GM13976 (cell line): ENCODE data around the gene RRAS2.

ENCODE experiments used
- DNase-seq: peaks from one replicate; pipeline ENCODE4 v3.0.0; 2012; ENCODE audit warnings: low spot score
- CTCF ChIP-seq: IDR thresholded peaks from 2 replicates; pipeline ENCODE4 v1.5.1; 2012; ENCODE audit warnings: borderline replicate concordance, mild to moderate bottlenecking; ENCODE audit not compliant: insufficient read depth; ENCODE audit errors: extremely low read depth, missing control alignments, control extremely low read depth
- in situ Hi-C: fragments of 300-500 bp; cut with MboI; formaldehyde crosslinking; loops from one replicate; pipeline ENCODE4 v1.12.0; 2022; ENCODE audit warnings: low sequenced_read_pairs, mixed read lengths, inconsistent platforms; ENCODE audit not compliant: unreplicated experiment

RRAS2 gene

GRCh38 chr11:14342906-14343305, 16.1 kb downstream of the RRAS2 start:
- no peak for DNase-seq
- in situ Hi-C loops, result no loop called here
- TF ChIP-seq CTCF, result no peak

DNA sequence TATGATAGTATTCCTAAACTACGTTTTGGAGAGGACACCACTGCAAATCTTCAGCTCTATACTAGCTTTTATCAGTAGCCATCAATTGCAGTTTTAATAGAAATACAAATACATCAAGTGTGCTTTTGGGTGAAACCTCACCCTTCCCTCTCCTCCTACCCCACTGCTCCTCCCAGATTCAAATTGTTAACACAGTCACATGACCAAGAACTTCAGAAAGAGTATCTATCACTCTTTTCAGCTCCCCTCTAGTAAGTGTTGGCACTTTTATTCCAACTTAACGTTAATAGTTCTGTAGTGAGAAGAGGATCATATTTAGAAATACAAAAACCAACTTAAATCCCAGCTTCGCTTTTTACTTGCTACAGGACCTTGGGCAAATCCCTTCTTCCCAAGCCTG, 17.0 kb downstream of the RRAS2 start:
- in situ Hi-C loops, result no loop called here

DNA sequence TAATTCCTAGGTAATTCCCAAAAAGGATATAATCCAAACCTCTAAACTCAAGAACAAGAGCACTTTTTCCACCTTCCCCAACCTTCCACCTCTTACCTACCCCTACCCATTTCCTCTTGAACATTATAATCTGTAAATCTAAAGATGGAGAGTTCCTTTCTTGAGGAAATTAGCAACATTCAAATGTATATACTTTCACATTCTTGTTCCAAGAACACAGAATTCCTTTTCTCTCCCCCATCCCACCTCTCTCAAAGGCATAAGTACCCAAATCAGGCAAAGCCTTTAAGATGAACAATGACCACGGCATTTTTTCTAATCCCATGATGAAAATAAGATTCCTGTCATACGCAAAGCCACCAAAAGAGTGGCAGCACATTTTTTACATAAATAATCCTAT, 18.3 kb downstream of the RRAS2 start:
- in situ Hi-C loops, result no loop called here

More for the DNA sequence above, 17.0 kb downstream of the RRAS2 start:
- no peak for DNase-seq
- TF ChIP-seq CTCF, result no peak

GRCh38 chr11:14339356-14339755, 19.6 kb downstream of the RRAS2 start:
- no peak for TF ChIP-seq CTCF
- DNase-seq, result no peak
- in situ Hi-C loops, result no loop called here

More for the DNA sequence above, 18.3 kb downstream of the RRAS2 start:
- DNase-seq, result no peak
- no peak for TF ChIP-seq CTCF

GRCh38 chr11:14336507-14337503, 22.2 kb downstream of the RRAS2 start:
- TF ChIP-seq CTCF, result no peak
- DNase-seq, result no peak
- in situ Hi-C loops, result no loop called here

- DNase-seq, result no peak
- TF ChIP-seq CTCF, result no peak
- in situ Hi-C loops, result no loop called here
Measured at GRCh38 chr11:14335712-14336111, 23.3 kb downstream of the RRAS2 start.
